GM13976 (cell line): ENCODE measurements around the gene LHPP.

Source experiments
- DNase-seq: peaks from one replicate; pipeline ENCODE4 v3.0.0; 2012; ENCODE audit warnings: low spot score
- CTCF ChIP-seq: IDR thresholded peaks from 2 replicates; pipeline ENCODE4 v1.5.1; 2012; ENCODE audit warnings: borderline replicate concordance, mild to moderate bottlenecking; ENCODE audit not compliant: insufficient read depth; ENCODE audit errors: extremely low read depth, missing control alignments, control extremely low read depth
- in situ Hi-C: fragments of 300-500 bp; cut with MboI; formaldehyde crosslinking; loops from one replicate; pipeline ENCODE4 v1.12.0; 2022; ENCODE audit warnings: low sequenced_read_pairs, mixed read lengths, inconsistent platforms; ENCODE audit not compliant: unreplicated experiment

Gene LHPP

GRCh38 chr10:124470544-124471434 is 9.2 kb downstream of the LHPP start:
- no peak for DNase-seq
- in situ Hi-C loops, result no loop called here
- no peak for TF ChIP-seq CTCF

GRCh38 chr10:124472071-124472470 is 10.4 kb downstream of the LHPP start:
- TF ChIP-seq CTCF, result no peak
- DNase-seq, result no peak
- in situ Hi-C loops, result no loop called here

GRCh38 chr10:124473070-124473469 is 11.4 kb downstream of the LHPP start:
- no peak for TF ChIP-seq CTCF
- in situ Hi-C loops, result no loop called here
- no peak for DNase-seq

- no peak for DNase-seq
- in situ Hi-C loops, result no loop called here
- no peak for TF ChIP-seq CTCF
Observed at GRCh38 chr10:124474514-124475070, 13.0 kb downstream of the LHPP start.

DNA sequence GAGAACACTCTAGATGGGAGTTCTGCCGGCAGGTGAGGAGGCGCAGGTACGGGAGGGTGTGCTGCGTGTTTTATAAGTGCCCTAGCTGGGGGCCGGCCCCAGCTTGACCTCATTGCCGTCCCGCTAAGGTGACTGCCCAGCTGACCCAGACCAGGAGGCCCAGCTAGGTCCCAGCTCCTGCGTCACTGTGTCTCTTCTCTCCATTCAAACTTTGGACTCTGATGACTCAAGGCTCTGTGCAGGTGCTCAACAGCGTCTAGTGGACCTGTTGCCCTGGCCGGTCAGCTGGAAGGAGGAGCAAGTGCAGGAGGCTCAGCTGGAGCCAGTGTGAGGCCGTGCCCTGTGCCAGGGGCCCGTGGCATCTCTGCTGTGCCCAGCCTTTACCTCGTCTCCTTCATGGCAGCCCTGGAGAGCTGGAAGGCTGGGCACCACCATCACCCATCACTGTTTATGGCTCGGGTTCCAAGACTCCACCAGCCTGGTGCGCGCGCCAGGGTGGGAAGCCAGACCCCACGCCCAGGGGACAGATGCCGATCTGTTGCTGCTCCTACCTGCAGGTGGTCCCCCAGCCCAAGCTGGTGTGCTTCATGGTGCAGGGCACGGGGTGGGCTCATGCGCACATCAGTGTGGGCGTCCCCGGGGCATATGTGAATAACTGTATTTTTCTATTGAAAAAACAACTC is 14.6 kb downstream of the LHPP start:
- no peak for DNase-seq
- in situ Hi-C loops, result no loop called here

More for the DNA sequence above, 14.6 kb downstream of the LHPP start:
- TF ChIP-seq CTCF, result no peak
